Heart right ventricle (tissue), 16 donors: ENCODE results near the gene CKMT2. TPM values are rescaled to one million over a fixed set of nuclear protein-coding genes. Genes with fewer than 3 reads are reported as not detected.

Source experiments
- ATAC-seq, 8 donors: fragments of 200-7000 bp; cut with Tn5 transposase; one replicate each; pipeline ENCODE4 v1.9.1; 2020; ENCODE audit warnings: mild to moderate bottlenecking in 8 of 8, moderate library complexity in 8 of 8, moderate number of reproducible peaks in 1 of 8
- DNase-seq, 2 donors: peaks; one replicate each; pipeline ENCODE4 v3.0.0-alpha.2; 2020
- H3K27ac ChIP-seq, 10 donors: fragments of 200-600 bp; sonication (generic) in 2 of 10; one replicate each; pipeline versions ENCODE4 v1.5.0 to v1.8.0; 2020 to 2022; ENCODE audit warnings: mild to moderate bottlenecking in 3 of 10
- H3K27me3 ChIP-seq, 7 donors: fragments of 200-600 bp; one replicate each; pipeline ENCODE4 v1.8.0; 2021 to 2022; ENCODE audit warnings: mild to moderate bottlenecking in 2 of 7
- H3K36me3 ChIP-seq, 9 donors: fragments of 200-600 bp; sonication (generic) in 1 of 9; one replicate each; pipeline versions ENCODE4 v1.5.0 to v1.8.0; 2020 to 2022; ENCODE audit warnings: mild to moderate bottlenecking in 2 of 9
- H3K4me1 ChIP-seq, 9 donors: fragments of 200-600 bp; sonication (generic) in 1 of 9; one replicate each; pipeline versions ENCODE4 v1.5.0 to v1.8.0; 2020 to 2022; ENCODE audit warnings: mild to moderate bottlenecking in 4 of 9
- H3K4me3 ChIP-seq, 10 donors: fragments of 200-600 bp; sonication (generic) in 2 of 10; one replicate each; pipeline versions ENCODE4 v1.5.0 to v1.8.0; 2020 to 2022; ENCODE audit warnings: mild to moderate bottlenecking in 7 of 10, moderate library complexity in 2 of 10
- H3K9me3 ChIP-seq, 11 donors: fragments of 200-600 bp in 10 of 11; sonication (generic) in 2 of 11; one replicate each; pipeline versions ENCODE4 v1.5.0 to v1.8.0; 2013 to 2022; ENCODE audit warnings: mild to moderate bottlenecking in 2 of 11, control low read depth in 1 of 11, moderate library complexity in 1 of 11
- CTCF ChIP-seq, 9 donors: fragments of 200-600 bp; sonication (generic) in 2 of 9; IDR thresholded peaks; one replicate each; pipeline versions ENCODE4 v1.5.0 to v1.8.0; 2021 to 2022; ENCODE audit warnings: antibody characterized with exemption in 9 of 9, mild to moderate bottlenecking in 5 of 9, moderate library complexity in 1 of 9
- WGBS, 2 donors: extraction: QIAGEN DNeasy Blood & Tissue Kit; methylation state at CpG; one replicate each; pipeline ENCODE4 v1.1.7; 2013; ENCODE audit warnings: inconsistent platforms in 1 of 2; 5-methylcytosine and 5-hydroxymethylcytosine counted together
- intact Hi-C, 10 donors: fragments of 100-400 bp; cut with DNase I; formaldehyde crosslinking; loops; one replicate each; pipeline versions ENCODE4 v1.11.1 to v1.14.2; 2022
- polyA plus RNA-seq, 2 donors: library from polyadenylated mRNA; stranded (reverse); fragments of 200-250 nt; gene quantifications; one replicate each; pipeline ENCODE4 v1.2.3, GENCODE V29; 2013
- total RNA-seq, 10 donors: library from RNA; stranded (reverse); fragmentation: NEBNext Ultra II Directional in 3 of 10; extraction: Animal tissue kit (Norgen Biotek cat#: 25700) in 3 of 10; gene quantifications; one replicate each; pipeline versions ENCODE4 v1.2.1 to v1.2.4, GENCODE V29; 2021 to 2023
- donor health status: Arrhythmogenic right ventricular cardiomyopathy.
- donor health status: ischemic (EF 13 %, LVEDD 7.1; RV severe dilation, severe dysfunction).
- donor health status: healthy with polysubstance abuse.
- donor health status: DM: no; HTN: yes; CAD: no.
- donor health status: DM: no; HTN: no; CAD: no.
- donor health status: ischemic (EF 25% LVEDD 6.9; RV normal size, moderate dysfunction).
- donor health status: ischemic (EF 25% LVEDD 5.7; RV mildly dilated, moderate dysfunction).
- donor health status: healthy.
- donor health status: DM: yes; HTN: yes; CAD: no.
- donor health status: Ischemic cardiomyopathy.
- donor health status: ischemic (EF 35%, LVEDD 5.7; RV mildly dilated, moderate dysfunction).
- donor health status: nonischemic (EF 11% LVEDD 7.7; RV severe dilation, severe dysfunction).
- donor health status: DM: yes; HTN: yes; CAD: no.
- donor health status: PGD.
- donor health status: ischemic (EF 29% LVEDD 5.4; RV normal size, mild dysfunction).
- donor health status: nonischemic (EF 23%, LVEDD 6.1; RV moderate dilation, normal function).

CKMT2 gene
- total and polyA plus RNA-seq, 12 donors = 1,088 to 2,236 (median 1,671) TPM

- ATAC-seq (no peak), DNase-seq (no peak)
- TF ChIP-seq CTCF (IDR thresholded peaks at IDR 0.05) = no peak
- no peaks in the 10 kb centered on the region for H3K27me3 ChIP-seq
- no peak overlapping the region for H3K4me3 ChIP-seq
- intact Hi-C loops = no loop called here
- no peaks in the 10 kb centered on the region for H3K4me1 ChIP-seq
- H3K27ac ChIP-seq = no peak overlapping the region
- H3K36me3 ChIP-seq = peaks cover 0 to 67% (median 0%) of the 10 kb centered on the region in 9 donors
- no peaks in the 10 kb centered on the region for H3K9me3 ChIP-seq
- WGBS, 2 donors = 94 to 98% methylated on average over 3 of the region's 3 CpGs
Measured at GRCh38 chr5:81219389-81219788, 13.7 kb upstream of the CKMT2 start.

GRCh38 chr5:81222285-81222684 lies 10.8 kb upstream of the CKMT2 start:
- Histone ChIP-seq H3K27me3 (no peaks in the 10 kb centered on the region), H3K4me1 (no peaks in the 10 kb centered on the region), H3K4me3 (no peak overlapping the region), H3K27ac (no peak overlapping the region), H3K9me3 (no peaks in the 10 kb centered on the region), H3K36me3 (peaks cover 0 to 77% (median 0%) of the 10 kb centered on the region in 9 donors)
- DNase-seq = no peak
- intact Hi-C loops = no loop called here
- no peak for ATAC-seq
- no peak for TF ChIP-seq CTCF (IDR thresholded peaks at IDR 0.05)

- no peak overlapping the region for H3K27ac ChIP-seq
- no peaks in the 10 kb centered on the region for H3K9me3 ChIP-seq
- WGBS, 2 donors = 90 to 91% methylated on average over 8 of the region's 8 CpGs
- no peaks in the 10 kb centered on the region for H3K4me1 ChIP-seq
- intact Hi-C loops = no loop called here
- ATAC-seq (no peak), DNase-seq (no peak)
- no peak overlapping the region for H3K4me3 ChIP-seq
- no peaks in the 10 kb centered on the region for H3K27me3 ChIP-seq
- no peak for TF ChIP-seq CTCF (IDR thresholded peaks at IDR 0.05)
- H3K36me3 ChIP-seq = peaks cover 0 to 62% (median 0%) of the 10 kb centered on the region in 9 donors
Measured at GRCh38 chr5:81225463-81225862, 7.7 kb upstream of the CKMT2 start.

- TF ChIP-seq CTCF (IDR thresholded peaks at IDR 0.05) = no peak
- ATAC-seq (no peak), DNase-seq (no peak)
- peaks cover 0 to 55% (median 0%) of the 10 kb centered on the region in 9 donors for H3K36me3 ChIP-seq
- no peak overlapping the region for H3K4me3 ChIP-seq
- WGBS, 2 donors = 83% methylated on average over 2 of the region's 2 CpGs
- no peaks in the 10 kb centered on the region for H3K27me3 ChIP-seq
- intact Hi-C loops = no loop called here
- H3K4me1 ChIP-seq = peaks cover 0 to 1% (median 0%) of the 10 kb centered on the region in 9 donors
- H3K27ac ChIP-seq = no peak overlapping the region
- no peaks in the 10 kb centered on the region for H3K9me3 ChIP-seq
Measured at GRCh38 chr5:81226286-81226685, 6.8 kb upstream of the CKMT2 start.
